NCI-H2029 (cell line): Measurements from ENCODE around the gene KPTN.

Experiments used
- DNase-seq: peaks from one replicate; lab custom pipeline; 2025; lab: John Stamatoyannopoulos, UW

The KPTN gene

DNA sequence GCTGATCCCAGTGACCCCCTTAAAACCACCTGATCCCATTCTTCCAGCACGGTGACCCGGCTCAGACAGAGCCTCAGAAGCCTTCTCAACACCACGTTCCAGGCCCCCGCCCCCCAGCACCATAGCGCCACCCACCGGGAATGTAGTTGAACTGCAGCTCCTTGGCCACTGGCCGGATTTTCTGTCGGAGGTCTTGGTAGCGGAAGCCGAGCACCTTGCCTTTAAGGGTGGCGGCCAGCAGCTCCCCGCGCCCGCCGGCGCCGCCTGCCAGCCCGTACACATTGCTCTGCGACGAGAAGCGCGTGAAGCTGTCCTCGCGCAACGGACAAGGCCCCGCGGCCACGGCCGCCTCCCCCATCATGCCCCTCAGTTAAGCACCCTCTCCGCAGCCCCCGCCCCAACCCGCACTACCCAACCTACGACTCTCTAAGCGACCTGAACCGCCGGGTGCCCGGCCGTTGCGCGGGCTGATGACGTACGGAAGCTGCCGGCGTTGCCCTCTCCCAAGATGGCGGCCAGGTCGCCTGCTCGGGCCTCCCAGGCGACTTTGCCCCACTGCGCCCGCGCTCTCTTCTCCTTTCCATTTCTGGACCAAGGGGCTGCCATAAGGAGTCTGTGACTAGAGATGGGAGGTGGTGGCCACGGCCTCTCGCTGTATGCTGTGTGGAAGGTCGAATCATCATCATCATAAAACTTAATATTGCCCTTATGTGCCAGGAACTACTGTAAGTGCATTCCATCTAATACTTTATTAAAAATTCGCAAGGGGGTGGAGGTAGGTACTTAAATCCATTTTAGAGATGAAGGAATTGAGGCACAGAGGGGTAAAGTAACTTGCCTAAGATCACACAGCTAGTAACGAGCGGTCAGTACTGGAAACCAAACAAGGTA lies at the start of gene KPTN:
Gene KPTN (minus strand): TSS at position 420 of the 891 bp plus-strand sequence. CDS start 59 bp downstream, at position 361.
- DNase-seq = peak; percentile 82

DNA sequence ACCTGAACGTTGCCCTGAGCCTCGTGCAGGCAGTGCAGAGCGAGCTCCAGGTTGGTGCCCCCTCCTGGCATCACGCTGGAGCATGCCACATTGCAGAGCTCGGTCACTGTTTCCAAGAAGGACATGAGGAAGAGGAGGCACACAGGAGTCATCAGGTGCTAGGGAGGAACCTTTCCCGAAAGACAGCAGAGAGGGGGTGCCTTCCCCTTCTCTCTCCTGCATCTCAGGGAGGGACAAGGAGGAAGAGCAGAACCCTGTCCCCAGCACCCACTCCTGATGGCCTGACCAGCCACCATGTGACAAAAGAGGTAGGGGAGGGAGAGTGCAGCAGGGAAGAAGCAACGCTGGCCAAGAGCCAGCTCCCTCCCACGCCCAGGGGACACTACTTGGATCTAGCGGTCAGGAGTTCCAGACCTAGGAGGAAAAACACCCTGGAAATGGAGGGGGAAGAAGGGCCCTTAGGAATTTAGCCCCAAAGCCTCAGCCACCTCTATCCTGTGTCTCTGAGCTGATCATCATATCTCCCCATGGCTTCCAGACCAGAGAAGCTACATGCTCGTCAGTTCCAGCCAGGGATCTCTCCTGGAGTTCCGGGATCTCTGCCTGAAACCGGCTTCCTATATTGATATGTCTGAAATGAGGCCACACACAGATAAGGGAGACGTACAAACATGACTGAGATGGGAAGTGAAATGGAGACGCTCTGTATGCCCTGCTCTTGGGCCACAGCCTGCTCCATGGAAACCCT lies 47.8 kb upstream of the KPTN start:
- no peak for DNase-seq

- no peak for DNase-seq
Measured at GRCh38 chr19:47529018-47529742, 45.2 kb upstream of the KPTN start.

GRCh38 chr19:47526798-47527197 lies 42.8 kb upstream of the KPTN start:
- no peak for DNase-seq

DNA sequence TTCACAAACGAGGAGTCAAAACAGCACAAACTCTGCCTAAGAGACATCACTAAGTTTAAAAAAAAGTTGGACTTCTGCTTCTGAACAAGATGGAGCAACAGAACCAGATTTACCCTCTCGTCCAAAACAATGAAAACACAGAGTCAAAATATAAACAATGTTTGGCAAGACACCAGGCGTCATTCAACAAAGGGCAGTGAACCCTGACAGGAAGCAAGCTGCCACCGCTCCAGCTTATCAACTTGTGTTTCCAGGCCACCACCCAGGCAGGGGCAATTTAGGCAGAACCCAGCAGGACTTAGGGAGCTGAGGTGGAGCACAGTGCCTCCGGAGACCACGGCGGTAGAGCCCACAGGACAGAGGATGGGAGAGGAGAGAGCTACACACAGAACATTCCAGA lies 39.5 kb upstream of the KPTN start:
- peak; percentile 17 for DNase-seq

- no peak for DNase-seq
Measured at GRCh38 chr19:47521473-47522180, 37.6 kb upstream of the KPTN start.

GRCh38 chr19:47520839-47521238 lies 36.8 kb upstream of the KPTN start:
- no peak for DNase-seq

- DNase-seq = no peak
Measured at GRCh38 chr19:47520343-47520806, 36.4 kb upstream of the KPTN start.

DNA sequence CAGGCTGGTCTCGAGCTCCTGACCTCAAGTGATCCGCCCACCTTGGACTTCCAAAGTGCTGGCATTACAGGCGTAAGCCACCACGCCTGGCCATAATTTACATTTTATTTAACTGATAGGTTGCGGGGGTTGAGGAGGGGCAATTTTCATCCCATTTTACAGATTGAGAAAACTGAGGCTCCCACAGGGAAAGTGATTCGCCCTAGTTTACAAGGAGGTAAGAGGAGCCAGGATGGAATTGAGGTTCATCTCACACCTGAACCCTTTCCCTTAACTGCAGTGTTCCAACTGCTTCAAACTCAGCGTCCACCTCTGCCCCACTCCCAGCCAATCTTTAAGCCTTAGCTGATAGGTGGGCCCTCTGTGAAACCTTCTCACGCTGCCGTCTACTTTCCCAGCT lies 34.8 kb upstream of the KPTN start:
- no peak for DNase-seq

DNA sequence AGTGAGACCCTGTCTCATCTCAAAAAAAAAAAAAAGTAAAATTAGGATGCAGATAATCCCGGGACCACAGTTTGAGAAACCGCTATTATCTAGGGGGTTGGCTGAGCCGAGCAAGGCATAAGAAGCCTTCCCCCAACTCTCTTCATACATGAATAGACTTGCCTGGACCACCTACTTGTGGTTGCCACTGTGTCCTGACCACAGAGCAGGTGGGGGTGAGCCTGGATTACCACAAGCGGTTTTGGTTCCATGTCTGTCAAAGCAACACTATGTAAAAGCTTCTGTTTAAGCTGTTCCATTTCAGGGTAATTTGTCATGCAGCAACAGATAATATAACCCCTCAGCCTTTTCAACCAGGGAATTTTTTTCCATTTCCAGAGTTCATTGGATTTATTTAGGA lies 34.1 kb upstream of the KPTN start:
- no peak for DNase-seq

GRCh38 chr19:47514869-47515588 lies 31.0 kb upstream of the KPTN start, which contains the start of gene NAPA:
TSS of gene NAPA (minus strand) at chr19:47515063. CDS start at chr19:47514940, 123 bp downstream.
- DNase-seq = peak; percentile 100

DNA sequence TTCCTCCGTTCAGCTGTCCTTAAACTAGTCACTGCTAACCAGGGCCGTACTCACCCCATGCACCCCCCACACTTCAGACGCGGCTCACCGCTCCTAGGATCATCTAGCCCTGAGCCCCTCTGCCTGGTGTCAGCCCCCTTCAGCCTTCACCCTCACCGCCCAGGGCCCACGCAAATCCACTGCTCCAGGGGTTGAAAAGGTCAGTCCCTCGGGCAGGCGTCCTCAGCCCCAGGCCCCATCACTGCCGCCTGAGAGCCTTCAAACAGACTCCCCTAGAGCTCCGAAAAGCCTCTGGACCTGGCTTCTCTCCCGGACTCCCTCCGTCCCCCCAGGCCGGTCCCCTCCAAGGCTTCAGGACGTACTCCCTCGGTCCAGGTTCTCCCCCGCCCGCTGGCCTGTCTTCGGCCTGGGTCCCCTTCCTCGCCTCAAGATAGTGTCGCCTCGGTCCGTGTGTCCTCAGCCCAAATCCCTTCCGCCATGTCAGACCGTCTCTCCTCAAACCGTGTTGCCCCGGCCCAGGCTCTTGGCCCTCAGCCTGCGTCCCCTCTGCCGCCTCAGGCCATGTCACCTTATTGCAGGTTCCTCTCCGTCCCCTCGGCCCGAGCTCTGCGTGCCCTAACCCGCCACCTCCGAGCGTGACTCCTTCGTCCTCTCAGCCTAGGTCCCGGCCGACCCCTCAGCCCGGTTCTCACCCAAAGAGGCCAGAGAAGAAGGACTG lies 30.3 kb upstream of the KPTN start:
- no peak for DNase-seq

- DNase-seq = no peak
Measured at GRCh38 chr19:47512948-47513319, 28.9 kb upstream of the KPTN start.

DNA sequence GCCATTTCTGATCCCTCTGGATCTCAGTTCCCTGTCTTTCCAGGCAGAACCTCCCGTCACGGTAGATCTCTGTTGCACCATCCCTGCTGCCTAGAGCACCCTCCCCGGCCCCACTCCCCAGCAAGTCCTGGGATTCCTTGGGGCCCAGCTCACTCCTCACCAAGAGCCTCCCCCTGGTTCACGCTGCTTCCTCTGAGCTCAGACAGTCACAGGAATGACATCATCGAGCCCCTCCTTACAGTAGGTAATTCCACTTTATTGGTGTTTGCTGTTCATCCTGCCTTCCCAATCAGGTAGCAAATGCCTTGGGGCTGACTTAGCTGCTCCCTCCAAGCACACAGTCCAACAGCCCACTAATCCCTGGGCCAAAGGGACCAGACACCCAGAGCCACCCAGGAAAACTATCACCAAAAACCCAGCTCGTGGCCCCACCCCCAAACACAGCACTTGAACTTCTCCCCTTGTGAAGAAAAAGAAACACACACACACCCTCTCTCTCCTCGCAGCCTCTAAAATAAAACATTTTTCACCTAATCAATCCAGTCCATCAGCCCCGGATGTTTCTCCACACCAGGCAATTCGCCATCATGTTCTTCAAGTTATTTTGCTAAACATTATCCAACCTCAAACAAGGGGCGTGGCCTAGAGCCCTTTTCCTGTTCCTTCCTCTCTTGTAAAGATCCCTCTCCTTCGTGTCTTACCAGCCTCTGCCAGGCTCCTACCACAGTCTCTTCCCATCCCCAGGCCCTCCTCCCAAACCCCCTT lies 28.3 kb upstream of the KPTN start:
- DNase-seq = no peak

DNA sequence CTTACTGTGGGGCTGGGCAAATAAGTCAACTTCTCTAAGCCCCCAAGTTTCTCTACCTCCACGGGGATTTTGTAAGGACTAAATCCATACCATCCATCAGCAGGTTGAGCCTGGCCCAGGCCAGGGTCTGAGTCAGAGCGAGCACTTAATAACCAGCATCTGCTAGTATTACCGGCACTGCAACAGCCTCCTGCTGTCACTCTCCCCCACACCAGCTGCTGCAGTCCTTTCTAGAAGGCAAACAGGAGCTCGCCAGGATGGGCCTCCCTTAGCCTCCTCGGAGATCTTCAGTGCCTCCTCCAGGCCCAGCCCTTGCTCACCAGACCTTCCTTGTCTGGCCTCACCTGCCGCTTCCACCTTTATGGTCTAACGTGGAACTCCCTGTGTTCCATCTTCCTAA lies 27.7 kb upstream of the KPTN start:
- DNase-seq = no peak

DNA sequence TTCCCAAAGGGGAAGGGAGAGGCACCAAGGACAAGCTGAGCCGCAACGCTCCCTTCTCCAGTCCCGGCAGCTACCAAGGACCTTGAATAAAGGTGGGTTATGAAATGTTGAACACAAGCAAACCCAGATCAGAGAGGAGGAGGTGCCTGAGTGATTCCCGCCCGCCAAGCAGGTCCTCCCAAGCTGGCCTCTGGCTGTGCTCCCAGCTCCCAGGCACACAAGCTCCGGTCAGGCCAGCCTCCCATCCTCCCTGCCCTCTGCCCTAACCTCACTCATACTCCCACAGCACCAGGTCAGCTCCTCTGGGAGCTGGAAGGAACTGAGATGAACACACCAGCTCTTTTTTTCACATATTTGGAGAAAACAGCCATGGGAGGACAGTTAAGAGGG lies 27.1 kb upstream of the KPTN start:
- DNase-seq = no peak

DNA sequence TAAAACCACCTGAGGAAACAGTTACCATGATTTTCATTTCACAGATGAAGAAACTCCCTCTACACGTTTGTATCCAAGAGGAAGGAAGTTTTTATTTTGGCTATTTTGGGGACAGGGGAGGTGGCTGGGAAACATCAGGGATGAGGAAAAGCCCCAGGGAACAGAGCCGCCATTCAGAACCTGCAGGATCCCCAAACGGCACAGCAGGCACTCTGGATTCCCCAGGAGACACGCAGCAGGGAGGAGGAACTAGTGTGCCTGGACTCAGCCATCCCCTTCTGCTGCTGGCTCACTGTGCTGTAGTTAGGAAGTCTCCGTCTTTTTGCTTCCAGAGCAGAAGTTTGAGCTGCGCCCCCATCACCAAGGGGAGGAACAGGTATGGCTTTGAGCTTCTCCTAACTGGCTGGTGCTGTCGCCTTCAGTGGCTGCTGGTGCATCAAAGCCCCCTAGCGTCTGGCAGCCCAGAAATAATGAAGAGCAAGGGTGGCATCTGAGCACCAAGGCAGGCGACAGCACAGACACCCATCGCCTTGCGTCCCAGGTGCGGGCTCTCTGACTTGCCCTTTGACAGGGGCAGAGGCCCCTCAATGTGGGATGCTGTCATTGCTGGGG lies 26.6 kb upstream of the KPTN start:
- DNase-seq = no peak

- no peak for DNase-seq
Measured at GRCh38 chr19:47509973-47510372, 26.0 kb upstream of the KPTN start.

- DNase-seq = no peak
Measured at GRCh38 chr19:47509170-47509847, 25.3 kb upstream of the KPTN start.
